ENCODE data around the gene NT5E. TPM values are rescaled to one million over a fixed set of nuclear protein-coding genes. Genes with fewer than 3 reads are reported as not detected.

NT5E gene
- total and polyA plus RNA-seq, 2 of the 13 experiments (the other 11 are each of a cell fraction or from before 2014, with no cell fraction given) = 9.5 to 33.0 TPM

- no TSS peak for BruUV-seq (replicated peaks)
- no peak for DNase-seq (ENCODE audit: low spot score)
- no peak overlapping the region for H3K4me2 ChIP-seq (ENCODE audit: low read depth, low read length)
- intact Hi-C loops (cut with micrococcal nuclease; ENCODE audit: unreplicated experiment) = no loop called here
- peaks cover 0 to 1% of the 10 kb centered on the region in 2 experiments; a peak in 3 of 5 replicates for H3K36me3 ChIP-seq (replicated peaks in 1 of 2; ENCODE audit: control insufficient read depth in 1 of 2, insufficient read depth in 2 of 2, low read length in 2 of 2)
- in situ Hi-C loops (cut with HindIII; ENCODE audit: extremely low pct_ligation_motif_present, low pct_unique_long_range_greater_than_20kb) = no loop called here
- no peak overlapping the region for H3K27ac ChIP-seq (ENCODE audit: extremely low read length, insufficient read depth, low read length)
- H3K27me3 ChIP-seq (ENCODE audit: control insufficient read depth in 1 of 2, insufficient read depth in 2 of 2, low read length in 2 of 2) = no peaks in the 10 kb centered on the region; a peak in 1 of 5 replicates
- peaks cover 73% of the 10 kb centered on the region for H3K4me1 ChIP-seq (ENCODE audit: insufficient read depth, low read length)
- TF ChIP-seq TRIM24 (CRISPR knock-in tag; IDR thresholded peaks at IDR 0.05) = no peak
- TF ChIP-seq ZNF468 (CRISPR knock-in tag; IDR thresholded peaks at IDR 0.05) = no peak
- TF ChIP-seq TFE3 (CRISPR knock-in tag; IDR thresholded peaks at IDR 0.05) = no peak
- TF ChIP-seq MAFF (IDR thresholded peaks at IDR 0.05; ENCODE audit: low read depth, low read length) = no peak
- TF ChIP-seq ZSCAN5A (CRISPR knock-in tag; IDR thresholded peaks at IDR 0.05; ENCODE audit: borderline replicate concordance) = no peak
- no peak for TF ChIP-seq SCMH1 (CRISPR knock-in tag; IDR thresholded peaks at IDR 0.05; ENCODE audit: borderline replicate concordance)
- no peak for TF ChIP-seq PCBP2 (optimal IDR thresholded peaks at IDR 0.05; ENCODE audit: low read depth, low read length, poor library complexity, severe bottlenecking)
- no peak for TF ChIP-seq DPF2 (CRISPR knock-in tag; IDR thresholded peaks at IDR 0.05; ENCODE audit: borderline replicate concordance, low read depth)
- no peak overlapping the region for H3K4me3 ChIP-seq (replicated peaks in 1 of 3; ENCODE audit: insufficient read depth in 1 of 3, low read depth in 2 of 3, low read length in 3 of 3)
- FAIRE-seq = no peak
- H3K79me2 ChIP-seq (ENCODE audit: insufficient read depth, low read length) = peaks cover 35% of the 10 kb centered on the region
- CTCF ChIA-PET (ENCODE audit: low intra/inter-chr PET ratio, low total read pairs) = no interaction called here
- no peak for ATAC-seq
- no peaks in the 10 kb centered on the region for H4K20me1 ChIP-seq (ENCODE audit: insufficient read depth, low read length)
- H3K9me3 ChIP-seq (ENCODE audit: low read length) = no peaks in the 10 kb centered on the region
- WGBS (ENCODE audit: low lambda C conversion rate) = 83% methylated on average over 3 of the region's 3 CpGs
- no peak overlapping the region for H3K9ac ChIP-seq (ENCODE audit: insufficient read depth, low read depth, low read length)
- POLR2A ChIA-PET = no interaction called here
- no peak overlapping the region for H2AFZ ChIP-seq (ENCODE audit: low read length)
These were observed 5.7 kb downstream of the NT5E start for GRCh38 chr6:85455471-85456026.

All from HepG2 (cell line).